Measurements from ENCODE around the gene MAMDC4. TPM values are rescaled to one million over a fixed set of nuclear protein-coding genes. Genes with fewer than 3 reads are reported as not detected.
A peak's percentile ranks its signal among the peaks of the same experiment; 100 is the strongest.

Gene MAMDC4
- polyA plus RNA-seq, 3 donors = 0.07 to 5.2 TPM; not detected in 1

DNA sequence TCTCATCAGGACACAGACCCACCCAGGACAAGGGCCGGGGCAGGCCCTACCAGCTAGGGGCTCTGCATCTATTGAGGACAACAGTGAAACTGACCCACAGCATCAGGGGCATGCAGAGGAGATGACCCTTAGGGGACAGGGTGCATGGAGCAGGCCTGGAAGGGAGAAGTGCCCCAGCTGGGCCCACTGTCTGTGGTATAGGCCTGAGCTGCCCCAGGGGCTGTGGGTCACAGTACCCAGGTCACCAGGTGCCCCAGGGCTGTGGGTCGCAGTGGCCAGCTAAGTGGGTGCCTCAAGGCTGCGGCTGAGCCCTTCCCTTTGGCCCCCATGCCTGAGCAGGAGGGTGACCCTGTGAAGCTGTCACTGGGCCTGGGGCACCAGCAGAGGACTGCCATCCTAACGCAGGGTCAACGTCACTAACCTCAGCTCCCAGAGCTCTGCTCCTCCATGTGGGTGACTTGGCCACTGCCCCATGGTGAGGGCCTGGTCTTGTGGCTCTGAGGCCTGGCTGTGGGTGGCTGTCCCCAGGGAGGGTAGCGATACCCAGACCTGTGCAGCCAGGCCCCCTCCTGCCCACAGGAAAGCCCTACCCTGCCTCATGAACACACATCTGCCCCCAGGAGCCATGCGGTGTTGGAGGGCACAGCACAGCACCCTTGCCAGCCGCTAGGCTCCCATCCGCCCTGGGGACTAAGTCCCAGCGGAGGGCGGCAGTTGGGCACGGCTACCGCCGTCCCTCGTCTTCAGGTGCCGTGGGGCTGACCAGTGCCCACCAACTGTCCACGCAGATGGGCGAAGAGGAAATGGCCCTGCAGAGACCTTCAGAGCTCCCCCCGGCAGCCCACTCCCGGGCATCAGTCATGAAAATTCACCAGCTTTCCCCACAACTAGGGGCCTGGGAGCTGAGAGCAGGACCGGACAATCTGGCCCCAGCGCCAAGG is 9.1 kb downstream of the MAMDC4 start:
- Mint-ChIP-seq H3K27me3 (ENCODE audit: low read depth in 3 of 3) (no peaks in the 10 kb centered on the region), H3K9me3 (no peaks in the 10 kb centered on the region), H3K27ac (peak overlapping the region in 1 of 7 donors; percentile 65), H3K4me1 (peaks cover 11% of the 10 kb centered on the region), H3K36me3 (peaks cover 29 to 38% of the 10 kb centered on the region in 2 donors), H3K4me3 (no peak overlapping the region)
- Histone ChIP-seq H3K4me3 (replicated peaks in 1 of 3; ENCODE audit: low read depth in 2 of 3, low read length in 3 of 3) (no peak overlapping the region), H3K9me3 (replicated peaks in 1 of 2; ENCODE audit: control insufficient read depth in 1 of 2, insufficient read depth in 1 of 2, low read length in 2 of 2) (no peaks in the 10 kb centered on the region), H3K27ac (ENCODE audit: low read depth in 1 of 2, low read length in 2 of 2) (no peak overlapping the region), H3K36me3 (replicated peaks in 1 of 2; ENCODE audit: control insufficient read depth in 1 of 2, insufficient read depth in 2 of 2, low read length in 2 of 2) (peaks cover 33 to 39% of the 10 kb centered on the region in 2 donors), H3K4me2 (replicated peaks; ENCODE audit: extremely low read depth, low read length, poor library complexity, severe bottlenecking) (no peak overlapping the region), H3K27me3 (ENCODE audit: control insufficient read depth in 2 of 2, insufficient read depth in 2 of 2, low read length in 2 of 2) (no peaks in the 10 kb centered on the region), H3K9ac (ENCODE audit: insufficient read depth, low read length, poor library complexity, severe bottlenecking) (no peak overlapping the region), H4K20me1 (ENCODE audit: insufficient read depth, low read length) (peaks cover 40% of the 10 kb centered on the region), H3K79me2 (ENCODE audit: insufficient read depth, low read length) (peaks cover 24% of the 10 kb centered on the region), H2AFZ (ENCODE audit: insufficient read depth, low read depth, low read length, poor library complexity, severe bottlenecking) (no peak overlapping the region), H3K4me1 (ENCODE audit: control insufficient read depth in 1 of 2, insufficient read depth in 2 of 2, low read length in 2 of 2) (peaks cover 7 to 10% of the 10 kb centered on the region in 2 donors)
- intact Hi-C loops (cut with micrococcal nuclease) = no loop called here
- peak in 1 of 3 donors; percentile 2 for DNase-seq
- WGBS (ENCODE audit: insufficient coverage) = 96% methylated on average over 20 of the region's 22 CpGs
- no peak for TF ChIP-seq CTCF (IDR thresholded peaks at IDR 0.05)

DNA sequence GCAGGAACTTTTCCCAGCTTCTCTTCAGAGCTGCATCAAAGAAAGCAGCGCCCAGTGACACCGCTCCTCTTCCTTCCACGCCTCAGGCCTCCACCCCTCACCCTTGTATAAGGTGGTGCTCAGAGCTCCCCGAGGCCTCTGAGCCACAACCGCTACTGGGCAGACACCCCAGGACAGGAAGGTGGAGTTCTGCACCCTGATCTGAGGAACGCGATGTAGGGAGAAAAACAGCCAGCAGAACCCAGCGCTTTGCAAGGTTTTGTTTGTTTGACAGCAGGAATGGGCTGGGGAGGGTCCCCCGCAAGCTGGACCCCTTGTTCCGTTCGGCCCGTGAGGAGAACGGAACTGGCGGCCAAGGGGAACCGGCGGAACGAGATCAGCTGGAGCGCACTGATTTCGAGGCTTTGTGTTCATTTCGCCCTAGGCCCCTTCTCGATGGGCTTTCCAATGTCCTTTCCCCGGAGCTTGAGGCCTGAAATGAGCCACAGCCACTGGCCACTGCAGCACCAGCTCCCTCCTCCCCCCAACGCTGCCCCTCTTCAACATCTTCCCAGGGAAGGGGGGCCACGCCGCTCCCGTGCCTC is 9.8 kb downstream of the MAMDC4 start:
- Histone ChIP-seq H3K79me2 (ENCODE audit: insufficient read depth, low read length) (peaks cover 24% of the 10 kb centered on the region), H3K4me3 (replicated peaks in 1 of 3; ENCODE audit: low read depth in 2 of 3, low read length in 3 of 3) (no peak overlapping the region), H3K27ac (ENCODE audit: low read depth in 1 of 2, low read length in 2 of 2) (no peak overlapping the region), H3K9ac (ENCODE audit: insufficient read depth, low read length, poor library complexity, severe bottlenecking) (no peak overlapping the region), H3K27me3 (ENCODE audit: control insufficient read depth in 2 of 2, insufficient read depth in 2 of 2, low read length in 2 of 2) (no peaks in the 10 kb centered on the region), H4K20me1 (ENCODE audit: insufficient read depth, low read length) (peaks cover 40% of the 10 kb centered on the region), H3K4me2 (replicated peaks; ENCODE audit: extremely low read depth, low read length, poor library complexity, severe bottlenecking) (no peak overlapping the region), H3K36me3 (replicated peaks in 1 of 2; ENCODE audit: control insufficient read depth in 1 of 2, insufficient read depth in 2 of 2, low read length in 2 of 2) (peaks cover 33 to 39% of the 10 kb centered on the region in 2 donors), H3K4me1 (ENCODE audit: control insufficient read depth in 1 of 2, insufficient read depth in 2 of 2, low read length in 2 of 2) (peaks cover 9 to 12% of the 10 kb centered on the region in 2 donors), H2AFZ (ENCODE audit: insufficient read depth, low read depth, low read length, poor library complexity, severe bottlenecking) (no peak overlapping the region), H3K9me3 (replicated peaks in 1 of 2; ENCODE audit: control insufficient read depth in 1 of 2, insufficient read depth in 1 of 2, low read length in 2 of 2) (no peaks in the 10 kb centered on the region)
- H3K27me3 Mint-ChIP-seq (ENCODE audit: low read depth in 3 of 3) = no peaks in the 10 kb centered on the region
- no peak overlapping the region for H3K27ac Mint-ChIP-seq
- peaks cover 11% of the 10 kb centered on the region for H3K4me1 Mint-ChIP-seq
- WGBS (ENCODE audit: insufficient coverage) = 97% methylated on average over 23 of the region's 26 CpGs
- no peak for TF ChIP-seq CTCF (IDR thresholded peaks at IDR 0.05)
- no peaks in the 10 kb centered on the region for H3K9me3 Mint-ChIP-seq
- H3K36me3 Mint-ChIP-seq = peaks cover 29 to 38% of the 10 kb centered on the region in 2 donors
- no peak overlapping the region for H3K4me3 Mint-ChIP-seq
- DNase-seq = peak in 1 of 3 donors; percentile 2
- intact Hi-C loops (cut with micrococcal nuclease) = no loop called here

Measured in CD14-positive monocyte (primary cell).